ENCODE data around the gene CD80. TPM values are rescaled to one million over a fixed set of nuclear protein-coding genes. Genes with fewer than 3 reads are reported as not detected.

CD80 gene
- total and polyA plus RNA-seq, 2 of the 8 experiments (the other 6 are each of a cell fraction or from before 2014, with no cell fraction given), result 0.11 TPM; not detected in 1

DNA sequence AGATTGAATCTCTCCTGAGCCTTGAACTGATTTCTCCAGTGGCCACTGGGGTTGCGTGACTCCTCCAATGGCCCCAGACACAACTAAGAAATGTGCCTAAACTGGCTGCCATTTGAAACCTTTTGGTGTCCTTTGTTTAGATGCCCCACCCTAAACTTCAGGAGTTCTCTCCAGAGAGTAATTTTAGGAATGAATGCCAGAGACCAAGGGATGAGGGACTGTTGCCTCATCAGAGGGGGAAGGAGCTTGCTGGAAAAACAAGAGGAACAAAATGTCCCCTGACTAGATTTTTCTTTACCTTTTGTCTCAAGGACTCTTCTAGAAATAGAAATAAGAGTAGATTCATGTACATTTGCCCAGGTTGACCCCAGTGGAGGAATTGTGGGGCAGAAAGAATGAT is 11.8 kb upstream of the CD80 start:
- no peak overlapping the region for H2BK12ac ChIP-seq (ENCODE audit: low read depth, low read length)
- no peak overlapping the region for H3K4me2 ChIP-seq (ENCODE audit: insufficient read depth in 1 of 2, low read depth in 2 of 2, low read length in 2 of 2)
- no peak overlapping the region for H4K5ac ChIP-seq (ENCODE audit: insufficient read length, low read depth, low read length)
- no peak overlapping the region for H3K18ac ChIP-seq (ENCODE audit: extremely low read depth, low read length)
- H4K91ac ChIP-seq (replicated peaks; ENCODE audit: insufficient read length, low read length), result no peak overlapping the region
- no peaks in the 10 kb centered on the region for H3K27me3 ChIP-seq (replicated peaks in 1 of 4; ENCODE audit: control insufficient read depth in 3 of 4, extremely low read depth in 1 of 4, insufficient read depth in 3 of 4, low read length in 3 of 4)
- no peak overlapping the region for H3K56ac ChIP-seq (replicated peaks; ENCODE audit: insufficient read length, low read depth, low read length)
- H4K20me1 ChIP-seq (replicated peaks in 1 of 2; ENCODE audit: control insufficient read depth in 1 of 2, insufficient read depth in 2 of 2, low read length in 2 of 2), result no peaks in the 10 kb centered on the region
- no peaks in the 10 kb centered on the region for H3K23me2 ChIP-seq (ENCODE audit: low read depth, low read length)
- DNase-seq (ENCODE audit: low read depth in 1 of 2, low spot score in 2 of 2) (no peak), FAIRE-seq (no peak)
- no peak overlapping the region for H2BK15ac ChIP-seq (ENCODE audit: low read length)
- H3K27ac ChIP-seq (ENCODE audit: low read depth, low read length), result no peak overlapping the region
- H3K79me2 ChIP-seq (ENCODE audit: control insufficient read depth in 1 of 2, insufficient read depth in 2 of 2, low read length in 2 of 2), result no peaks in the 10 kb centered on the region
- H2BK5ac ChIP-seq (ENCODE audit: low read depth, low read length), result no peak overlapping the region
- no peak overlapping the region for H2AK5ac ChIP-seq (ENCODE audit: low read depth, low read length)
- ChIA-PET CTCF (ENCODE audit: partially characterized antibody) (interaction anchor here (1.0 to 1.7 kb wide), 3 partner anchors 11 to 119 kb away, joined by 3 read pairs; no protein-coding TSS in a partner anchor), POLR2A (ENCODE audit: partially characterized antibody) (no interaction called here)
- no peaks in the 10 kb centered on the region for H3K36me3 ChIP-seq (ENCODE audit: control insufficient read depth in 2 of 4, insufficient read depth in 4 of 4, low read length in 3 of 4)
- H3K79me1 ChIP-seq (ENCODE audit: low read depth, low read length), result no peaks in the 10 kb centered on the region
- WGBS, 2 experiments (ENCODE audit: extremely low coverage in 1 of 2, insufficient coverage in 1 of 2, insufficient read length in 1 of 2, insufficient replicate concordance in 2 of 2, low coverage in 1 of 2, low lambda C conversion rate in 2 of 2, missing lambda C conversion rate in 1 of 2), result 90% methylated on average over 1 of the region's 1 CpG; no CpG with 5 or more reads in 1 of the 2 experiments
- no peaks in the 10 kb centered on the region for H3K4me1 ChIP-seq (replicated peaks in 1 of 4; ENCODE audit: control insufficient read depth in 3 of 4, insufficient read depth in 4 of 4, low read length in 3 of 4)
- H3K9me3 ChIP-seq (ENCODE audit: insufficient read depth in 2 of 2, low read depth in 1 of 2, low read length in 1 of 2), result no peaks in the 10 kb centered on the region
- no peak overlapping the region for H3K4me3 ChIP-seq (ENCODE audit: extremely low read depth in 1 of 4, insufficient read depth in 2 of 4, low read depth in 3 of 4, low read length in 4 of 4)
- H2BK20ac ChIP-seq (ENCODE audit: low read length), result no peak overlapping the region
- H2BK120ac ChIP-seq (replicated peaks; ENCODE audit: low read depth, low read length), result no peak overlapping the region
- no peak overlapping the region for H4K8ac ChIP-seq (ENCODE audit: extremely low read depth, insufficient read depth, low read length)
- H2AFZ ChIP-seq (ENCODE audit: low read length), result no peak overlapping the region
- H3K14ac ChIP-seq (ENCODE audit: insufficient read length), result no peak overlapping the region
- no peak overlapping the region for H3K23ac ChIP-seq (ENCODE audit: insufficient read length)
- no peak overlapping the region for H3K4ac ChIP-seq (replicated peaks; ENCODE audit: insufficient read length, low read depth, low read length)
- H3K9ac ChIP-seq (replicated peaks in 1 of 4; ENCODE audit: extremely low read depth in 1 of 4, low read depth in 3 of 4, low read length in 3 of 4), result no peak overlapping the region
- no peak for TF ChIP-seq CHD1 (IDR thresholded peaks at IDR 0.05; ENCODE audit: low read depth, low read length)
- TF ChIP-seq CHD2 (IDR thresholded peaks at IDR 0.05; ENCODE audit: low read length), result no peak
- no peak for TF ChIP-seq CREB1 (IDR thresholded peaks at IDR 0.05)
- TF ChIP-seq, protein P1, sequence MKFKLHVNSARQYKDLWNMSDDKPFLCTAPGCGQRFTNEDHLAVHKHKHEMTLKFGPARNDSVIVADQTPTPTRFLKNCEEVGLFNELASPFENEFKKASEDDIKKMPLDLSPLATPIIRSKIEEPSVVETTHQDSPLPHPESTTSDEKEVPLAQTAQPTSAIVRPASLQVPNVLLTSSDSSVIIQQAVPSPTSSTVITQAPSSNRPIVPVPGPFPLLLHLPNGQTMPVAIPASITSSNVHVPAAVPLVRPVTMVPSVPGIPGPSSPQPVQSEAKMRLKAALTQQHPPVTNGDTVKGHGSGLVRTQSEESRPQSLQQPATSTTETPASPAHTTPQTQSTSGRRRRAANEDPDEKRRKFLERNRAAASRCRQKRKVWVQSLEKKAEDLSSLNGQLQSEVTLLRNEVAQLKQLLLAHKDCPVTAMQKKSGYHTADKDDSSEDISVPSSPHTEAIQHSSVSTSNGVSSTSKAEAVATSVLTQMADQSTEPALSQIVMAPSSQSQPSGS (IDR thresholded peaks at IDR 0.05; ENCODE audit: low read length), result no peak
- TF ChIP-seq JUN (IDR thresholded peaks at IDR 0.05; ENCODE audit: low read depth, low read length), result no peak
